ENCODE measurements around the gene KRT36.

The KRT36 gene

DNA sequence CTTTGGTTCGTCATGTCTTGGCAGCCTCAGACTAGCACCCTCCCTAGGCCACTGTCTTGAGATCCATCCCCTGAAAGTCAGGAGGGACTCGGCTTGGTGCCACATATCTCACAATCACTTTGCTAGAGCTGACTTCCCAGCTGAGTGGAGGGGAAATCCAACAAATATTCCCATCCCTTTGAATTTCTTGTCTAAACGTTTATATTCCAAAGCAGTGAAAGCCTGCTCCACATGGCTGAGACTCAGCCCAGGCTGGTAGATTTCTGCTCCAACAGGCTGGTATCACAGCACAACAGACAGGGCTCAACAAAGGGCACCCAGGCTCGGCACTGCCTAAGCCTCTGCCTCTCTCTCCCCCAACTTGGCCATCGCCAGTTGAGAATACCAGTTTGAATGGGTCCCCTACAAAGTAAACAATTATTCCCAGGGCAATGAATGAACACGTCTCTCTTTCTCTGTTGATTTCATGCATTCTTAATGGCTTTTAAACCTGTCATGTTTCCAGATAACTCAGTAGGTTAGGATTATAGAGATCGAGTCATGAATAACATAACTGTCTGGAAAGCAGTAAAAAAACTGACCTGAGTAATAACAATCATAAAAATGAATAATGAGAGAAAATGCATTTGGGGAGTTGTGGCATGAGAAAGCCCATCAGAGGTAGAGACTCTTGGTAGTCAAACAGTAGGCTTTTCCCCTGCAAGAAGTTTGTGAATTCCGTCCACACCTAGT lies 14.7 kb upstream of the KRT36 start:
- TF ChIP-seq, protein P1, sequence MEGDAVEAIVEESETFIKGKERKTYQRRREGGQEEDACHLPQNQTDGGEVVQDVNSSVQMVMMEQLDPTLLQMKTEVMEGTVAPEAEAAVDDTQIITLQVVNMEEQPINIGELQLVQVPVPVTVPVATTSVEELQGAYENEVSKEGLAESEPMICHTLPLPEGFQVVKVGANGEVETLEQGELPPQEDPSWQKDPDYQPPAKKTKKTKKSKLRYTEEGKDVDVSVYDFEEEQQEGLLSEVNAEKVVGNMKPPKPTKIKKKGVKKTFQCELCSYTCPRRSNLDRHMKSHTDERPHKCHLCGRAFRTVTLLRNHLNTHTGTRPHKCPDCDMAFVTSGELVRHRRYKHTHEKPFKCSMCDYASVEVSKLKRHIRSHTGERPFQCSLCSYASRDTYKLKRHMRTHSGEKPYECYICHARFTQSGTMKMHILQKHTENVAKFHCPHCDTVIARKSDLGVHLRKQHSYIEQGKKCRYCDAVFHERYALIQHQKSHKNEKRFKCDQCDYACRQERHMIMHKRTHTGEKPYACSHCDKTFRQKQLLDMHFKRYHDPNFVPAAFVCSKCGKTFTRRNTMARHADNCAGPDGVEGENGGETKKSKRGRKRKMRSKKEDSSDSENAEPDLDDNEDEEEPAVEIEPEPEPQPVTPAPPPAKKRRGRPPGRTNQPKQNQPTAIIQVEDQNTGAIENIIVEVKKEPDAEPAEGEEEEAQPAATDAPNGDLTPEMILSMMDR (conservative IDR thresholded peaks at IDR 0.05; ENCODE audit: control insufficient read depth, insufficient read depth, low read depth, low read length): no peak
- no peak for DNase-seq (ENCODE audit: low read depth)
- H3K4me3 ChIP-seq (ENCODE audit: control insufficient read depth, low read depth, low read length): no peak overlapping the region

- DNase-seq (ENCODE audit: low read depth): no peak
- TF ChIP-seq, protein P1 (conservative IDR thresholded peaks at IDR 0.05; ENCODE audit: control insufficient read depth, insufficient read depth, low read depth, low read length): no peak
- H3K4me3 ChIP-seq (ENCODE audit: control insufficient read depth, low read depth, low read length): no peak overlapping the region
Measured at GRCh38 chr17:41503202-41503601, 13.5 kb upstream of the KRT36 start.

DNA sequence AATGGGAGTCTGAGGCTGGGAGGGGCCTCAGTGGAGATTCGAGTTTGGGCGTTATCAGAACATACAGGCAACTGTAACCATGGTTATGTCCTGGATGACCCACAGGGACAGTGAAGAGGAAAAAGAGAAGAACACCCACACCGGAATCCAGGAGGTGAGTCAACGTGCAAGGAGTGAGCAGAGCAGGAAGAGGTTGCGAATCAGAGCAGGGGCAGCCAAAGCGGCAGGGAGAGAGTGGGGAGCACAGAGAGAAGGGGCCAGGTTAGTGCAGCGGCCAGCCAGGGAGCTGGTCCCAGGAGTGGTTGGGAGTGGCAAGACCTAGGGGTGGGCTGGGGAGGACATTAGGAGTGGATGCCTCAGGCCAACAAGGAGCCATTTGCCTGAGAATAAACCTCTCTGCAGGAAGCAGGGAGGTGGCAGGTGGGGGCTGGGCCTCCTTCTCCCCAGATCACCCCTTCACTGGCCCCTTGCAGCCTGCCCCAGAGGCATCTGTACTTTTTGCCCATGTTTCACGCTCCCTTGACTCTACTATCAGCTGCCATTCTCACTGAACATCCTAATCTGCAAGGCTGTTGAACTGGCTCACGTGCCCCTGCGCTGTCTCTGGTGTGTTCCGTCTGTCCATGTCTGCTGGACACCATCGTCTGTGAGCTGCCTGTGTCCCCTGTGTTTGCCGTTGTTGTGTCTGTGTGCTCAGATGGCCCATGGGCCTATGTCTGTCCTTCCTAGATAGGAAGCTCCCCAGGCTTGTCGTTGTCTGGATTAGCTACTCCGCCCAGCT lies 10.6 kb upstream of the KRT36 start:
- TF ChIP-seq, protein P1 (conservative IDR thresholded peaks at IDR 0.05; ENCODE audit: control insufficient read depth, insufficient read depth, low read depth, low read length): no peak
- DNase-seq (ENCODE audit: low read depth): peak; percentile 65
- no peak overlapping the region for H3K4me3 ChIP-seq (ENCODE audit: control insufficient read depth, low read depth, low read length)

GRCh38 chr17:41499714-41500113 lies 10.0 kb upstream of the KRT36 start:
- DNase-seq (ENCODE audit: low read depth): no peak
- H3K4me3 ChIP-seq (ENCODE audit: control insufficient read depth, low read depth, low read length): no peak overlapping the region
- TF ChIP-seq, protein P1 (conservative IDR thresholded peaks at IDR 0.05; ENCODE audit: control insufficient read depth, insufficient read depth, low read depth, low read length): no peak

DNA sequence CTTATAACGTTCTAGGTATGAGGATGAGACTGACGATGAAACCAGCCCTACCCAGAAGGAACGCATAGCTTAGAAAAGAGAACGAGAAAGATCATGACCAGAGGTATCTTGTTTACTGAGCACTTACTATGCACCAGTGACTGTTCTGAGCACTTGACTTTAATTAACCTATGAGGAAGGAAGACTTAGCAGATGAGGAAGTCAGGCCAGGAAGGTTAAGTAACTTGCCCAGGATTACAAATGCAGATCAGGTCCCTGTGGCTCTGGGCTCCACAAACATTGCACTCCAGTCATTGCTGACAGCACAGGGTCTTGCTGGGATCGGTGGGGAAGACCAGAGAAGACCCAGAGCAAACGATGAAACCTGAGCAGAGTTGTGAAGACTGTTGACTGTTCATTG lies 8.6 kb upstream of the KRT36 start:
- TF ChIP-seq, protein P1 (conservative IDR thresholded peaks at IDR 0.05; ENCODE audit: control insufficient read depth, insufficient read depth, low read depth, low read length): no peak
- DNase-seq (ENCODE audit: low read depth): peak; percentile 3
- no peak overlapping the region for H3K4me3 ChIP-seq (ENCODE audit: control insufficient read depth, low read depth, low read length)

DNA sequence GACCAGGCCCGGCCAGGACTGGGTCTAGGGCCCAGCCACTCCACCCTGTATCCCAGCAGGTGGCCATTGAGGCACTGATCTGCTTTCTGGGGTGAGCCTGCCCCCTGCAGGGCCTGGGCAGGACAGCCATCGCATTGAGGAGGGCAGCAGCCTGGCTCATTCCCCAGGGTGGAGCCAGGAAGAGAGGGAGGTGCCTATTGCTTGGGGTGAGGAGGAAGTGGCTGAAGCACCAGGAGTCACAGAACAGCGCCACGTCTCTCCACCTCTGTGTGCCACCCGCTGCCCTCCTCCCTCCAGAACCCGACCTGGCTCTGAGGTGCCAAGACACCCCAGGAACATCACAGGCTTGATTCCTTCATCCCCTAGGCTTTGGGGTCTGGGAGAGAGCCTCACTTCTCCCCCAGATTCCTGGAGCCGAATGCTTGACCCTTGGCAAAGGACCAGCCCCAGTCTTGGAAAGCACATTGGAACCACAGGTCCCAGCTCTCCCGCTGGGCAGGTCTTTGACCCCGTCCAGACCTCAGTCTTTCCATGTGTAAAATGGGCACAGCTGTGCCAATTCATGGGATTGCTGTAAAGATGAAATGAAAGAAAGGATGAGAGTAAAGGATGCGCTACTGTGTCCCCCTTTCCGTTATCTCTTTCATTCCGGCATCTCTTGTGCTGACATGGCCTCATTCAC lies 7.2 kb upstream of the KRT36 start:
- H3K4me3 ChIP-seq (ENCODE audit: control insufficient read depth, low read depth, low read length): no peak overlapping the region
- TF ChIP-seq, protein P1 (conservative IDR thresholded peaks at IDR 0.05; ENCODE audit: control insufficient read depth, insufficient read depth, low read depth, low read length): peak; percentile 84
- DNase-seq (ENCODE audit: low read depth): peak; percentile 80
